ENCODE data around the gene GNLY. TPM values are rescaled to one million over a fixed set of nuclear protein-coding genes. Genes with fewer than 3 reads are reported as not detected.
"Not testable (repeated sequence)": the region's sequence is repeated elsewhere in the genome, so short reads cannot be mapped to it uniquely, and the experiment has no call there.

GNLY gene
- total RNA-seq, 1 donor from 2014 or later = not detected

GRCh38 chr2:85710687-85711577 is 16.8 kb downstream of the GNLY start:
- DNase-seq = no peak

GRCh38 chr2:85711578-85712060 is 17.5 kb downstream of the GNLY start:
- DNase-seq = no peak

DNA sequence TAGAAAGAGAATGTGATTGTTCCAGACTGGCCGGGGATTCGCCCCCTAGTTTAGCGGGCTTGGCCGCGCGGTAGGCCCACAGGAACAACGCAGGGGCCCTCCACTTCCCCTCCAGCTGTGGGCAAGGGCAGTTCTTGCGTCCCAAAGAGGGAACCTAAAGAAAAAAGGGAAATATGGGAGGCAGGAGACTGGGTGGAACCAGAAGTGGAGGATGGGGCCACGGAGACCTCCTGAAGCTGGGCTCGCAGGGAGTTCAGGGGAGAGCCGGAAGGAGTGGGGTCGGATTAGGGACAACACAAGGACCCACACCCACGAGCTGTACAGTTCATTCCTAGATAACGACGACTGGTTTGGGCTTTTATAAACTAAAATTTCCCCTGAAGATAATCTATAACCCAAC is 18.2 kb downstream of the GNLY start:
- DNase-seq = no peak

GRCh38 chr2:85712849-85713612 is 18.9 kb downstream of the GNLY start:
- DNase-seq = no peak

DNA sequence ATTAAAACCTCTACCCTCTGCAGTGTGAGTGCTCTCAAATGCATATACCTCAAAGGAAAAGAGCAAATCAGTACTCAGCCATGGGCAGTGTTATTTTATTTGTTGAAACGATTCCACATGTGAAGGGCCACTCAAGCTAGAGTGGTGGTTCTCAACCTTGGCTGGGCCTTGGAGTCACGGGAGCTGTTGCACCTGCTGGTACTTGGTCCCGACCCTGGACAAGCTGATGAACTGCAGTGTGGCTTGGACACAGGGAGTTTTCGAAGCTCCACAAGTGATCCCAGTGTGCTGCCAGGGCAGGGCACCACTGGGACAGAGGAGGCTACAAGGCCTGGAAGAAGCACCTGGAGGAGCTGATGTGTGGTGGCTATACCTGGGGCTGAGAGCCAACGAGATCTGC is 19.7 kb downstream of the GNLY start:
- DNase-seq = no peak

DNA sequence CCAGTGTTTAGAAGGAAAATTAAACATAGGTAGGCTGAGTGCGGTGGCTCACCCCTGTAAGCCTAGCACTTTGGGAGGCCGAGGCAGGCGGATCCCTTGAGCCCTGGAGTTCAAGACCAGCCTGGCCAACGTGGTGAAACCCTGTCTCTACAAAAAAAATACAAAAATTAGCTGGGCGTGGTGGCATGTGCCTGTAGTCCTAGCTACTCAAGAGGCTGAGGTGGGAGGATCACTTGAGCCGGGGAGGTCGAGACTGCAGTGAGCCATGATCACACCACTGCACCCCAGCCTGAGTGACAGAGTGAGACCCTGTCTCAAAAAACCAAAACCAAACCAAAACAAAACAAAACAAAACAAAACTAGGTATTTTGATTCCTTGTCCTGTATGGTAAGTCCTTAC is 20.3 kb downstream of the GNLY start:
- DNase-seq = not testable (repeated sequence)

DNA sequence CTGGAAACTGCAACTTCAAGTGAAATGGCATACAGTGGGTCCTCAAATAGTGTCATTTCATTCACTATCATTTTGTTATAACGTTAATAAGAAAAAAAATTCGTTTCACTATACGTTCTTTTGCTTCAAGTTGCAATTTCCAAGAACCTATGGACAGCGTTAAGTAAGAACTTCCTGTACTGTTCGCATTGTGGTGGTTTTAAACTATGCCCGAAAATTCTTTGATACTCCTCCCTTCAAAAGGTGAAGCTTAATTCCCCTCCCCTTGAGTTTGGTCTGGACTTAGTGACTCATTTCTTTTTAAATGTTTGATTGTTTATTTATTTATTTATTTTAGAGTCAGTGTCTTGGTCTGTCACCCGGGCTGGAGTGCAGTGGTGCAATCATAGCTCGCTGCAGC is 20.7 kb downstream of the GNLY start:
- no peak for DNase-seq

- no peak for DNase-seq
Measured at GRCh38 chr2:85716346-85716914, 22.3 kb downstream of the GNLY start.

DNA sequence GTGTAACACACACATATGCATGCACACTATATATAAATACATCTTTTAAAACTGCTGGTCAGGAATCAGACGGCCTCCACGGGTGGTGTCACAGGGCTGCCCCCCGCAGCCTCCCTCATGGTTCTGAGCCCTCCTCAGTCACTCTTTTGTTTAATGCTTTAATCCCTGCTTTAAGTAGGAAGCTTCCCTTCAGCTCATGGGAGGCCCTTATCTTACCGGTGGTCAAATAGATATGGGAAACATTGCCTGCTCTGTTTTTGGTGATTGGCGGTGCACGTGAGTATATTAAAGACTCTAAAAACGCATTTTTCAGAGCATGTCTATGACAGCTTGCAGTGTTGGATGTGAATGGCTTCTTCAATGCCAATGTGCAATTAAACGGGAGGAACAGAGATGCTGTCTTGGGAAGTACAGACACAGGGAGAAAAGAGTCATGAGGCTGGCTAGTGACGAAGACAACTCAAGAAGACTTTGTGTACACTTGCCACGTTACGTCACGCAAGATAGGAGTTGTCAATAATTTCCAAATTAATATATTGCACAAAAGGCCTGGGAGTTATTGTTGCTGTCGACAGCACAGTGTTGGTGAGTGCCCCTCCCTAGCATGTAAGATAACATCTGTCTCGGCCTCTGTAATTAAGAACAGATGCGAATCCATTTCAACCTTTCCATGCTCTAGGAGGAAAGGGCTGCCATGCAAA is 23.3 kb downstream of the GNLY start:
- DNase-seq = no peak

DNA sequence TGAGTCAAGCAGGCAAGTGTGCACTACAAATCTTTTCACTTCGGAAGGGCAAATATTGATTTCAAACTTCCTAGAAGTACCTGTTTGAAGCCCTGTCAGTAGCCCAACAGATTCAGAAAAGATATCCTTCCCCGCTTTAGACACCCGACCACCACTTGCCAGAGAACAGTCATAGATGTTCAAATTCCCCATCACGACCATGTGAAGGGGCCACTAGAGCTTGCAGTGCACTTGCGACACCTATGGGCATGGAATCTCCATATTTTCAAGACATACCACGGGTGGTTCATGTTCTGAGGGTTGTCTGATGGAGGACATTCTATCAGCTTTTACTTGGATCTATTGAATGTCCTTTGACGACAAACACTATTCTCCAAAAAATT is 23.8 kb downstream of the GNLY start:
- DNase-seq = no peak

DNA sequence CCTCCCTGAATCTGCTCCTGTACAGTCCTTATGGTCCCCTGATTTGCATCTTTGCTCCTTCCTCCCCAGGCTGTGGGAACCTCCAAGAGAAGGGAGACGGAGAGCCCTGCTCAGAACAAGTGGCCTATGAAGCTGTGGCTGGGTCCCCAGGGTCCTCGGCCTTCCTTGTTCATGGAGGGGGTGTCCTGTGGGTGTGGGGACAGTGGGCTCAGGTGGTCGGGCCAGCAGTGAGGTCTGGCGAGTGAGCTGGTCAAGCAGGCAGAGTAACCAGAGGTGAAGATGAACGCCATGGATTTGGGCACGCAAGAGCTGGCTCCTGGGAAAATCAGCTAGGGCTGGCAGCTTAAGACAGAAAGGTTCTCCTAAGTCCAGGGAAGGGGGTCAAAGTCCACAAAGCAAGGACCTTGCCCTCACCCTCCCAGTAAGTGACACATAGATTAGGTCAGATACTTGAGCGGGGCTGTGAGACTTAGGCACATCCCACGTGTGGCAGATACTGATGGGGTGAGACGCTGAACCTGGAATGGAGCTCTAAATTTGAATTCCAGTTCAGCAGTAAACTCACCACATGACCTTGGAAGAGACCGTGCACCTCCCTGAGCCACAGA is 24.8 kb downstream of the GNLY start:
- no peak for DNase-seq

GRCh38 chr2:85719609-85720240 is 25.6 kb downstream of the GNLY start:
- DNase-seq = no peak

GRCh38 chr2:85720533-85720932 is 26.4 kb downstream of the GNLY start:
- DNase-seq = no peak

DNA sequence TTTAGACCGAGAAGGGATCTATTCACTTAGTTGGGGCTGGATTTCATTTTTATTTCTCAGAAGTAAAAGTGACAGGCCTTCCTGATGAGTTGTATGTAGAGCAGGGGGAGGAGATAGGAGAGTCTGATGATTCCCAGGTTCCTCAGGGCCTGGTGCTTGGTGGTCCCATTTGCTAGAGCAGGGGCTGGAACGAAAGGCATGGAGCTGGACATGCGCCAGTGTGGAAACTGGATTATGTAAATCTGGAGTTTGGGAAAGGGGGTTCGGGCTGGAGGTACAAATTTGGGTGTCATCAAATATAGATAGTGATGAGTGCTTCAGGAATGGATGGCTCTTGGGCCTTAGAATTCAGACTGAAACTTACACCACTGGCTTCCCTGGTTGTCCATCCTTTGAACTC is 27.5 kb downstream of the GNLY start:
- no peak for DNase-seq

- no peak for DNase-seq
Measured at GRCh38 chr2:85722519-85722918, 28.4 kb downstream of the GNLY start.

GRCh38 chr2:85723707-85724360 is 29.7 kb downstream of the GNLY start:
- no peak for DNase-seq

DNA sequence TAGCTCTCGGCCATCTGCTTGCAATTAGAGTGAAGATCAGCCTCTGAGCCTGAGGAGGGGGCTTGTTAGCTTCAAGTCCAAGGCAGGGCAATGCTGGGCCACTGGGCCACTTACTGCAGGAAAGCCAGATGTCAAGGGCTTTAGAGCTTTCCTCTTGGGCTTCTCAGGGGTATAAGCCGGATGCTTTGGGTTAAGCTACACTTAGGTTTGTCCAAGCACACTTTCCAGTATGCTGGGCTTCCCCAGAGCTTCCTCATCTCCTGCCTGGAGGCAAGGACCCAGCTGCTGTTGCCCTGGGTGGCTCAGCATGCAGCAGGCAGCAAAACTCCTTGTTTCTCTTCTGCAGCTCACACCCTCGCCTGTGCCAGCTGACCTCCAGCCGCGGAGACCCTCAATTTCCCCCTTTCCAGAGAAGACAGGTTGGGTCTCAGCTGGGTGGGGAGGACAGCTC is 30.6 kb downstream of the GNLY start:
- DNase-seq = no peak

DNA sequence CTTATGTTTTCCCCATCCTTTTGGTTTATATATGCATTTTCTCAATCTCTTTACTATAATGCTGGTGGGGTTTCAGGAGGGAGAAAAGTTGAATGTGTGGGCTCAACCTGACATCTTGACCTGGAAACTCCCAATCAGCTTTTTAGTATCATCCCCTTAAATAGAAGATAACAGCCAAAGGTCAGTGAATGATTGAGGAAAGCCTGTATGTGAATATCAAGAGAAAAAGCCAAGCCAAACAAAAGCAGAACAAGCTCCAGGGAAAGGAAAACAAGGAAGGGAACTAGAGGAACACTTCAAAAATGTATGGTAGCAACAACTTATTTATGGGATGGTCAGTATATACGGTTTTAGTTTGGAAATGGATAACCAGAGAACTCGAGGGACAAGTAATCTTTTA is 31.3 kb downstream of the GNLY start:
- DNase-seq = no peak

DNA sequence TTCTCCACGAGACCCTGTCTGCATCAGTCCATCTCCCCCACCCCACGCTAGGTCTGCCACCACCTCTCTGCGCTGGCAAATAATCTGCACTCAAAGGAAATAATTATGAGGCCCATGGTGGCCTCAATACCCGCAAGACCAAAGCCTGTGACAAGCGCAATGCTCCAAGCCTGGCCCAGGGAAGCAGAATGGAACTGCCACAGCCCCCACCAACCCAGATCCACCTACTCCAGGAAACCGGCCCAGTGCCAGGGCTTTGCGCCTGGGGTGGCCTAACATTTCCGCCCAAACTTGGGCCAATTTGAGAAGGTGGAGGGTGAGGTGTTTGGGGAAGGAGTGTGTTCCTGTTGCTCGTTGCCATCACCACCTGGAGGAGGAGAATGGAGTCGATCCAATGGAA is 33.6 kb downstream of the GNLY start:
- no peak for DNase-seq

DNA sequence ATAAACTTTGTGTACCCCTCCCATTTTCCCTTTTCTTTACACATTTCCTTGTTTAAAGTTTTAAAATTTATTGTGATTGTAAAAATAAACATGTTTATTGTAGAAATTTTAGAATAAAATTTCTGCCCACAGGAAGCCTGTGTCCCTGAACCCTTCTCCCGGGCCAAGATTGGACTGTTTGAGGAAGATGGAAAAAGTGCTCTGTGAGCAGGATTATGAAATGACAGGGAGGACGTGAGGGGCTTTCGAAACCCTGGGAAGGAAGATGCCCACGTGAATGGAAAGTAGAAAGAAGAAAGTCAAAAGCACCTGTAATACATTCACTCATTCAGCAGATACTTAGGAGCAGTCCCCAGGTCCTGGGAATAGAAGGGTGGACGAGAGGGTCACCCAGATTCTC is 34.2 kb downstream of the GNLY start:
- no peak for DNase-seq
